ENCODE results near the gene PRORP. TPM values are rescaled to one million over a fixed set of nuclear protein-coding genes. Genes with fewer than 3 reads are reported as not detected.
A peak's percentile ranks its signal among the peaks of the same experiment; 100 is the strongest.

The PRORP gene
- total RNA-seq, 1 experiment from 2014 or later, result 44.1 TPM

GRCh38 chr14:35122696-35123387 lies 490 bp downstream of the PRORP start:
- ChIA-PET CTCF (no interaction called here), POLR2A (interaction anchor here (1.1 kb wide), 1 partner anchor 408 kb away, joined by 3 read pairs; the partner anchor contains the start of gene CFL2)
- H3K4me1 Mint-ChIP-seq, result peaks cover 14% of the 10 kb centered on the region
- 0 out of 2 replicates have a peak, but pooled peaks have one; percentile 26 for TF ChIP-seq TEAD4 (CRISPR knock-in tag; IDR thresholded peaks at IDR 0.05)
- no peak for TF ChIP-seq JUN (CRISPR knock-in tag; IDR thresholded peaks at IDR 0.05)
- no peaks in the 10 kb centered on the region for H3K27me3 Mint-ChIP-seq (ENCODE audit: low read depth)
- H3K9me3 Mint-ChIP-seq, result no peaks in the 10 kb centered on the region
- H3K36me3 Mint-ChIP-seq, result peaks cover 9% of the 10 kb centered on the region
- H3K27ac Mint-ChIP-seq, result peak overlapping the region; percentile 100
- H3K4me3 Mint-ChIP-seq, result peak overlapping the region; percentile 98
- ATAC-seq (no peak; the same call in 1 of the 2 replicates), DNase-seq (ENCODE audit: low spot score) (no peak)

- no peak for ATAC-seq
- peak overlapping the region; percentile 100 for H3K27ac Mint-ChIP-seq
- H3K36me3 Mint-ChIP-seq, result peaks cover 12% of the 10 kb centered on the region
- TF ChIP-seq PRRX2 (CRISPR knock-in tag; IDR thresholded peaks at IDR 0.05), result no peak
- TF ChIP-seq ELF4 (CRISPR knock-in tag; IDR thresholded peaks at IDR 0.05; ENCODE audit: low read depth), result no peak
- TF ChIP-seq TEAD1 (CRISPR knock-in tag; IDR thresholded peaks at IDR 0.05), result no peak
- TF ChIP-seq ATF2 (CRISPR knock-in tag; IDR thresholded peaks at IDR 0.05; ENCODE audit: borderline replicate concordance, low read depth), result no peak
- TF ChIP-seq ATF3 (CRISPR knock-in tag; conservative IDR thresholded peaks at IDR 0.05), result no peak
- no peak for TF ChIP-seq E2F1 (CRISPR knock-in tag; IDR thresholded peaks at IDR 0.05)
- TF ChIP-seq MYBL2 (CRISPR knock-in tag; IDR thresholded peaks at IDR 0.05), result no peak
- TF ChIP-seq ZNF263 (CRISPR knock-in tag; IDR thresholded peaks at IDR 0.05; ENCODE audit: low read depth), result no peak
- no peak for TF ChIP-seq IRF2 (CRISPR knock-in tag; IDR thresholded peaks at IDR 0.05; ENCODE audit: borderline replicate concordance, low read depth)
- no peak for TF ChIP-seq TCF7 (CRISPR knock-in tag; IDR thresholded peaks at IDR 0.05; ENCODE audit: low read depth)
- no peak for TF ChIP-seq MAX (CRISPR knock-in tag; IDR thresholded peaks at IDR 0.05)
- TF ChIP-seq GTF2I (CRISPR knock-in tag; conservative IDR thresholded peaks at IDR 0.05), result no peak
- TF ChIP-seq ZNF671 (CRISPR knock-in tag; IDR thresholded peaks at IDR 0.05), result no peak
- no peak for TF ChIP-seq ZNF512 (CRISPR knock-in tag; IDR thresholded peaks at IDR 0.05; ENCODE audit: borderline replicate concordance)
- TF ChIP-seq NFYB (CRISPR knock-in tag; conservative IDR thresholded peaks at IDR 0.05; ENCODE audit: low read depth), result no peak
- no peak for TF ChIP-seq FOXP4 (CRISPR knock-in tag; IDR thresholded peaks at IDR 0.05)
- TF ChIP-seq GABPB1 (CRISPR knock-in tag; IDR thresholded peaks at IDR 0.05), result no peak
- TF ChIP-seq ESRRA (CRISPR knock-in tag; IDR thresholded peaks at IDR 0.05; ENCODE audit: borderline replicate concordance), result no peak
- no peak for TF ChIP-seq STAT6 (CRISPR knock-in tag; conservative IDR thresholded peaks at IDR 0.05; ENCODE audit: low read depth)
- peaks cover 14% of the 10 kb centered on the region for H3K4me1 Mint-ChIP-seq
- H3K27me3 Mint-ChIP-seq (ENCODE audit: low read depth), result no peaks in the 10 kb centered on the region
- peak overlapping the region; percentile 98 for H3K4me3 Mint-ChIP-seq
- ChIA-PET CTCF (no interaction called here), POLR2A (interaction anchor here (1.1 kb wide), 1 partner anchor 409 kb away, joined by 3 read pairs; the partner anchor contains the start of gene CFL2)
- H3K9me3 Mint-ChIP-seq, result no peaks in the 10 kb centered on the region
- DNase-seq (ENCODE audit: low spot score), result no peak
Measured at GRCh38 chr14:35123388-35123703, 994 bp downstream of the PRORP start.

All from WTC11 (cell line).